B cell (primary cell): ENCODE measurements around the gene CTTN. TPM values are rescaled to one million over a fixed set of nuclear protein-coding genes. Genes with fewer than 3 reads are reported as not detected.

Experiments
- ATAC-seq: fragments of 200-7000 bp; cut with Tn5 transposase; one replicate; pipeline ENCODE4 v1.10.0; 2021; ENCODE audit warnings: low read depth, mild to moderate bottlenecking, moderate number of reproducible peaks, moderate library complexity
- CTCF ChIA-PET: fragments of 350-600 bp; sonication (Branson Sonifier 250); formaldehyde crosslinking; loops from one replicate; lab custom pipeline; 2021; ENCODE audit warnings: antibody characterized with exemption, inconsistent platforms; lab: Charles Lee
- POLR2A ChIA-PET: fragments of 350-600 bp; sonication (Branson Sonifier 250); formaldehyde crosslinking; loops from one replicate; lab custom pipeline; 2021; ENCODE audit warnings: antibody characterized with exemption; lab: Charles Lee
- DNase-seq: peaks from one replicate; pipeline ENCODE4 v3.0.0; 2013
- H2AFZ ChIP-seq: 2 replicates; pipeline ENCODE4 v1.6.1; 2012; ENCODE audit warnings: mild to moderate bottlenecking, low read depth, low read length; ENCODE audit not compliant: insufficient read depth, poor library complexity, severe bottlenecking
- H3K27ac ChIP-seq, 2 donors: 1 replicate in 1 of 2; 2 replicates in 1 of 2; pipeline ENCODE4 v1.5.1; 2012 to 2013; ENCODE audit warnings: low read length in 2 of 2, mild to moderate bottlenecking in 2 of 2, moderate library complexity in 1 of 2
- H3K27me3 ChIP-seq, 4 experiments: fragments of 200-600 bp in 1 of 4; sonication (generic) in 1 of 4; replicated peaks in 1 of 4; 1 replicate in 2 of 4; 2 replicates in 2 of 4; pipeline versions ENCODE4 v1.6.1 to v1.7.0; 2013 to 2016; ENCODE audit warnings: low read length in 3 of 4, mild to moderate bottlenecking in 2 of 4, mixed read lengths in 1 of 4, moderate library complexity in 1 of 4; ENCODE audit not compliant: insufficient read depth in 4 of 4, control insufficient read depth in 3 of 4; ENCODE audit errors: control extremely low read depth in 1 of 4
- H3K36me3 ChIP-seq, 2 experiments: replicated peaks in 1 of 2; 1 replicate in 1 of 2; 2 replicates in 1 of 2; pipeline versions ENCODE4 v1.6.1 to v1.7.1; 2013; ENCODE audit warnings: low read length in 1 of 2; ENCODE audit not compliant: insufficient read depth in 2 of 2, control insufficient read depth in 1 of 2; ENCODE audit errors: control extremely low read depth in 1 of 2, extremely low read depth in 1 of 2
- H3K4me1 ChIP-seq, 2 donors: fragments of 200-600 bp in 1 of 2; sonication (generic) in 1 of 2; 1 replicate in 1 of 2; 2 replicates in 1 of 2; pipeline versions ENCODE4 v1.5.1 to v1.6.1; 2013 to 2017; ENCODE audit warnings: low read length in 2 of 2; ENCODE audit not compliant: control insufficient read depth in 2 of 2, insufficient read depth in 2 of 2
- H3K4me2 ChIP-seq: replicated peaks from 2 replicates; pipeline ENCODE3; 2012; ENCODE audit warnings: mild to moderate bottlenecking, low read depth, low read length; ENCODE audit not compliant: poor library complexity, severe bottlenecking
- H3K4me3 ChIP-seq, 5 experiments: fragments of 200-600 bp in 1 of 5; sonication (generic) in 1 of 5; 1 replicate in 3 of 5; 2 replicates in 2 of 5; pipeline versions ENCODE4 v1.5.1 to v1.7.0; 2011 to 2016; ENCODE audit warnings: low read length in 4 of 5, mild to moderate bottlenecking in 4 of 5, low read depth in 2 of 5, control low read depth in 1 of 5, moderate library complexity in 1 of 5; ENCODE audit not compliant: insufficient read depth in 1 of 5; ENCODE audit errors: control extremely low read depth in 1 of 5, extremely low read depth in 1 of 5
- H3K79me2 ChIP-seq: fragments of 200-600 bp; sonication (generic); one replicate; pipeline ENCODE4 v1.6.0; 2016; ENCODE audit warnings: low read length; ENCODE audit not compliant: control insufficient read depth, insufficient read depth
- H3K9ac ChIP-seq: fragments of 200-600 bp; sonication (generic); 2 replicates; pipeline ENCODE4 v1.6.1; 2017; ENCODE audit warnings: mild to moderate bottlenecking, low read length, moderate library complexity
- H3K9me3 ChIP-seq, 3 donors: one replicate each; pipeline versions ENCODE4 v1.6.1 to v1.7.1; 2013; ENCODE audit warnings: low read length in 2 of 3; ENCODE audit not compliant: control insufficient read depth in 2 of 3, insufficient read depth in 1 of 3; ENCODE audit errors: control extremely low read depth in 1 of 3
- H4K20me1 ChIP-seq: 2 replicates; pipeline ENCODE4 v1.6.0; 2012; ENCODE audit warnings: mild to moderate bottlenecking, low read length; ENCODE audit not compliant: insufficient read depth, control insufficient read depth, poor library complexity, severe bottlenecking
- H3K27ac Mint-ChIP-seq: one replicate; pipeline ENCODE4 v1.8.0; 2021; ENCODE audit warnings: mixed read lengths
- H3K27me3 Mint-ChIP-seq: one replicate; pipeline ENCODE4 v1.8.0; 2021; ENCODE audit warnings: mixed read lengths
- H3K4me1 Mint-ChIP-seq: one replicate; pipeline ENCODE4 v1.8.0; 2021; ENCODE audit warnings: mixed read lengths
- H3K4me3 Mint-ChIP-seq: one replicate; pipeline ENCODE4 v1.8.0; 2021; ENCODE audit warnings: mixed read lengths
- H3K9me3 Mint-ChIP-seq: one replicate; pipeline ENCODE4 v1.8.0; 2022; ENCODE audit warnings: mixed read lengths; ENCODE audit not compliant: insufficient read depth
- CTCF ChIP-seq: fragments of 200-600 bp; IDR thresholded peaks from one replicate; pipeline ENCODE4 v1.8.0; 2022; ENCODE audit warnings: antibody characterized with exemption, mild to moderate bottlenecking
- EZH2 ChIP-seq: IDR thresholded peaks from 2 replicates; pipeline ENCODE4 v1.6.1; 2012; ENCODE audit warnings: borderline replicate concordance, low read depth, mild to moderate bottlenecking, moderate library complexity, low read length; ENCODE audit not compliant: insufficient read depth, poor library complexity, severe bottlenecking
- WGBS: methylation state at CpG from one replicate; pipeline ENCODE4 v1.1.5; 2013; ENCODE audit warnings: missing lambda C conversion rate; ENCODE audit not compliant: insufficient coverage; 5-methylcytosine and 5-hydroxymethylcytosine counted together
- intact Hi-C: fragments of 100-400 bp; cut with micrococcal nuclease; formaldehyde crosslinking; loops from one replicate; pipeline ENCODE4 v1.10.0; 2022
- polyA plus RNA-seq: library from polyadenylated mRNA; depleted of rRNA; stranded (reverse); fragments of >200 nt; gene quantifications from 2 replicates; pipeline ENCODE4 v1.2.3, GENCODE V29; 2012
- total RNA-seq, 2 donors: library from RNA; stranded (reverse); fragments of 120-200 nt in 1 of 2; gene quantifications; 1 replicate in 1 of 2; 2 replicates in 1 of 2; pipeline versions ENCODE4 v1.2.3 to v1.2.4, GENCODE V29; 2013 to 2022

The CTTN gene
- total and polyA plus RNA-seq, 2 donors (not counting 1 experiment from before 2014, with no cell fraction given): 0.34 TPM; not detected in 1

- no peak overlapping the region for H3K4me3 ChIP-seq
- H3K79me2 ChIP-seq: no peaks in the 10 kb centered on the region
- H3K4me1 Mint-ChIP-seq: no peaks in the 10 kb centered on the region
- no peaks in the 10 kb centered on the region for H3K9me3 Mint-ChIP-seq
- no peaks in the 10 kb centered on the region for H4K20me1 ChIP-seq
- no peak overlapping the region for H3K27ac ChIP-seq
- H2AFZ ChIP-seq: no peak overlapping the region
- TF ChIP-seq EZH2 (no peak), CTCF (no peak)
- ATAC-seq (no peak), DNase-seq (no peak)
- H3K27ac Mint-ChIP-seq: no peak overlapping the region
- no peak overlapping the region for H3K4me2 ChIP-seq
- no peaks in the 10 kb centered on the region for H3K36me3 ChIP-seq
- H3K27me3 Mint-ChIP-seq: peaks cover 39% of the 10 kb centered on the region
- peaks cover 0 to 32% (median 0%) of the 10 kb centered on the region in 4 experiments for H3K27me3 ChIP-seq
- H3K9me3 ChIP-seq: peaks cover 0 to 4% (median 0%) of the 10 kb centered on the region in 3 donors
- no peak overlapping the region for H3K9ac ChIP-seq
- POLR2A ChIA-PET: no interaction called here
- intact Hi-C loops: no loop called here
- no peak overlapping the region for H3K4me3 Mint-ChIP-seq
- no peaks in the 10 kb centered on the region for H3K4me1 ChIP-seq
- CTCF ChIA-PET: interaction anchor here (1.0 kb wide), 1 partner anchor 53 kb away, joined by 3 read pairs; no protein-coding TSS in a partner anchor
- 34% methylated on average over 18 of the region's 25 CpGs for WGBS
Observed at GRCh38 chr11:70415642-70416395, 17.5 kb downstream of the CTTN start.

DNA sequence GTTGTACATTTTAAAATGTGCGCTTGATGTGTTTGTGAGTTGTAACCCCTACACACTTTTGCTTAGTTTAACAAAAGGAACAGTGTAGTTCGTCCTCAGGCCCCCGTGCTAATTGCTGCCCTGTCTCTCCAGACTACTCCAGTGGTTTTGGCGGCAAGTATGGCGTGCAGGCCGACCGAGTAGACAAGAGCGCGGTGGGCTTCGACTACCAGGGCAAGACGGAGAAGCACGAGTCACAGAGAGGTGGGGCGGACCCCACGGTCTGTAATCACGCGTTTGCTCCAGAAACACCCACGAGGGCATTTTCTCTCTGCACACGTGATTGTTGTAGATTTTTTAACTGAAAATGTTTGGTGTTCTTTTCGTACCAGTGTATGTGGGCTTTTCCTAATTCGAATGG is 18.6 kb downstream of the CTTN start:
- Mint-ChIP-seq H3K27me3 (peaks cover 37% of the 10 kb centered on the region), H3K9me3 (no peaks in the 10 kb centered on the region), H3K4me1 (no peaks in the 10 kb centered on the region), H3K4me3 (no peak overlapping the region), H3K27ac (no peak overlapping the region)
- H3K27me3 ChIP-seq: peaks cover 0 to 27% (median 0%) of the 10 kb centered on the region in 4 experiments
- H3K4me3 ChIP-seq: no peak overlapping the region
- 96% methylated on average over 19 of the region's 20 CpGs for WGBS
- no peaks in the 10 kb centered on the region for H3K36me3 ChIP-seq
- H4K20me1 ChIP-seq: no peaks in the 10 kb centered on the region
- DNase-seq (no peak), ATAC-seq (no peak)
- H3K4me2 ChIP-seq: no peak overlapping the region
- TF ChIP-seq EZH2: no peak
- TF ChIP-seq CTCF: no peak
- ChIA-PET CTCF (no interaction called here), POLR2A (no interaction called here)
- no peak overlapping the region for H3K27ac ChIP-seq
- no peaks in the 10 kb centered on the region for H3K79me2 ChIP-seq
- no peaks in the 10 kb centered on the region for H3K4me1 ChIP-seq
- H3K9ac ChIP-seq: no peak overlapping the region
- intact Hi-C loops: no loop called here
- H3K9me3 ChIP-seq: peaks cover 0 to 2% (median 0%) of the 10 kb centered on the region in 3 donors
- no peak overlapping the region for H2AFZ ChIP-seq
